GM23338 (cell line): ENCODE results near the gene RPGRIP1L. TPM values are rescaled to one million over a fixed set of nuclear protein-coding genes. Genes with fewer than 3 reads are reported as not detected.

Source experiments
- ATAC-seq: fragments of 200-7000 bp; cut with Tn5 transposase; 3 replicates; pipeline ENCODE4 v1.9.1; 2020
- DNase-seq: peaks from one replicate; pipeline ENCODE4 v3.0.0-alpha.2; 2015; ENCODE audit warnings: low spot score
- H2AFZ ChIP-seq: fragments of 200-600 bp; sonication (generic); 2 replicates; pipeline ENCODE4 v1.8.0; 2016; ENCODE audit warnings: antibody characterized with exemption, mild to moderate bottlenecking, moderate library complexity
- H3F3A ChIP-seq: fragments of 200-600 bp; sonication (generic); replicated peaks from 2 replicates; pipeline ENCODE4 v1.8.0; 2017; ENCODE audit warnings: antibody characterized with exemption, mixed run types, low read depth
- H3K27ac ChIP-seq: fragments of 200-600 bp; sonication (generic); 2 replicates; pipeline ENCODE4 v1.6.1; 2016; ENCODE audit warnings: low read depth
- H3K27me3 ChIP-seq: fragments of 200-600 bp; sonication (generic); 2 replicates; pipeline ENCODE4 v1.8.0; 2016; ENCODE audit warnings: mild to moderate bottlenecking, mixed run types, moderate library complexity; ENCODE audit not compliant: insufficient read depth
- H3K36me3 ChIP-seq: fragments of 200-600 bp; sonication (generic); 2 replicates; pipeline ENCODE4 v1.8.0; 2016; ENCODE audit warnings: mild to moderate bottlenecking; ENCODE audit not compliant: insufficient read depth
- H3K4me1 ChIP-seq: fragments of 200-600 bp; sonication (generic); 2 replicates; pipeline ENCODE4 v1.8.0; 2016; ENCODE audit warnings: mild to moderate bottlenecking, moderate library complexity; ENCODE audit not compliant: insufficient read depth
- H3K4me2 ChIP-seq: fragments of 200-600 bp; sonication (generic); 2 replicates; pipeline ENCODE4 v1.7.1; 2017; ENCODE audit warnings: mixed run types
- H3K4me3 ChIP-seq: fragments of 200-600 bp; sonication (generic); 2 replicates; pipeline ENCODE4 v1.6.1; 2016; ENCODE audit warnings: mixed run types
- H3K79me2 ChIP-seq: fragments of 200-600 bp; sonication (generic); replicated peaks from 2 replicates; pipeline ENCODE4 v1.8.0; 2017; ENCODE audit warnings: mild to moderate bottlenecking; ENCODE audit not compliant: insufficient read depth
- H3K9me2 ChIP-seq: fragments of 200-600 bp; sonication (generic); 2 replicates; pipeline ENCODE4 v1.8.0; 2017; ENCODE audit not compliant: insufficient read depth
- H4K20me1 ChIP-seq: fragments of 200-600 bp; sonication (generic); replicated peaks from 2 replicates; pipeline ENCODE4 v1.8.0; 2017; ENCODE audit warnings: mild to moderate bottlenecking; ENCODE audit not compliant: insufficient read depth
- H3K27ac Mint-ChIP-seq: 2 replicates; pipeline ENCODE4 v1.8.0; 2020; ENCODE audit warnings: inconsistent platforms, mild to moderate bottlenecking, moderate library complexity, mixed read lengths
- H3K27me3 Mint-ChIP-seq: 3 replicates; pipeline ENCODE4 v1.8.0; 2022; ENCODE audit warnings: low read depth, mild to moderate bottlenecking, moderate library complexity, mixed read lengths, inconsistent platforms; ENCODE audit not compliant: insufficient read depth, poor library complexity
- H3K36me3 Mint-ChIP-seq: 3 replicates; pipeline ENCODE4 v1.8.0; 2021; ENCODE audit warnings: low read depth, mild to moderate bottlenecking, inconsistent platforms, moderate library complexity, mixed read lengths
- H3K4me1 Mint-ChIP-seq: 3 replicates; pipeline ENCODE4 v1.8.0; 2020; ENCODE audit warnings: mild to moderate bottlenecking, inconsistent platforms, mixed read lengths
- H3K4me3 Mint-ChIP-seq: 3 replicates; pipeline ENCODE4 v1.8.0; 2021; ENCODE audit warnings: moderate library complexity, mild to moderate bottlenecking, inconsistent platforms, mixed read lengths
- H3K9me3 Mint-ChIP-seq: 3 replicates; pipeline ENCODE4 v1.8.0; 2020; ENCODE audit warnings: moderate library complexity, mild to moderate bottlenecking, inconsistent platforms, mixed read lengths
- CREB1 ChIP-seq: fragments of 250-450 bp; sonication (Bioruptor Pico); IDR thresholded peaks from 2 replicates; pipeline ENCODE4 v1.5.0; 2020; ENCODE audit warnings: low read depth, mild to moderate bottlenecking, moderate library complexity
- ETS1 ChIP-seq: IDR thresholded peaks from 2 replicates; pipeline ENCODE4 v1.6.1; 2016; ENCODE audit warnings: antibody characterized with exemption
- EZH2 ChIP-seq: fragments of 200-600 bp; sonication (generic); IDR thresholded peaks from one replicate; pipeline ENCODE4 v1.8.0; 2017; ENCODE audit warnings: antibody characterized with exemption, mild to moderate bottlenecking, low read depth; ENCODE audit not compliant: unreplicated experiment
- EZH2phosphoT487 ChIP-seq: fragments of 200-600 bp; sonication (generic); IDR thresholded peaks from one replicate; pipeline ENCODE4 v1.8.1; 2018; ENCODE audit warnings: antibody characterized with exemption; ENCODE audit not compliant: unreplicated experiment
- JUNB ChIP-seq: IDR thresholded peaks from one replicate; pipeline ENCODE4 v1.6.1; 2016; ENCODE audit warnings: antibody characterized with exemption; ENCODE audit not compliant: unreplicated experiment
- NANOG ChIP-seq: IDR thresholded peaks from 2 replicates; pipeline ENCODE4 v1.6.1; 2016; ENCODE audit warnings: antibody characterized with exemption, borderline replicate concordance
- POLR2AphosphoS5 ChIP-seq: IDR thresholded peaks from 2 replicates; pipeline ENCODE4 v1.6.1; 2016; ENCODE audit warnings: antibody characterized with exemption, low read depth
- STAT1 ChIP-seq: IDR thresholded peaks from one replicate; pipeline ENCODE4 v1.6.1; 2016; ENCODE audit warnings: antibody characterized with exemption; ENCODE audit not compliant: unreplicated experiment
- ZNF114 ChIP-seq: fragments of 250-450 bp; sonication (Bioruptor Pico); IDR thresholded peaks from 2 replicates; pipeline ENCODE4 v1.5.0; 2020; ENCODE audit warnings: mild to moderate bottlenecking, moderate library complexity
- ZNF331 ChIP-seq: fragments of 250-450 bp; sonication (Bioruptor Pico); IDR thresholded peaks from 2 replicates; pipeline ENCODE4 v1.5.0; 2020; ENCODE audit warnings: low read depth, mild to moderate bottlenecking, moderate library complexity
- polyA plus RNA-seq: library from polyadenylated mRNA; unstranded; fragments of >200 nt; fragmentation: Nextera tagmentation; extraction: Ambion mirVana; gene quantifications from 2 replicates; pipeline ENCODE4 v1.2.1, GENCODE V29; 2016
- total RNA-seq: library from RNA; depleted of rRNA; stranded (reverse); fragments of >200 nt; shearing (Covaris generic); gene quantifications from 2 replicates; pipeline ENCODE4 v1.2.3, GENCODE V29; 2014
- TF ChIP-seq, protein P1 (sequence below): IDR thresholded peaks from one replicate; pipeline ENCODE4 v1.6.1; 2018; ENCODE audit warnings: antibody characterized with exemption; ENCODE audit not compliant: unreplicated experiment
- TF ChIP-seq, protein P2 (sequence below): fragments of 250-450 bp; sonication (Bioruptor Pico); IDR thresholded peaks from 2 replicates; pipeline ENCODE4 v1.5.0; 2020; ENCODE audit warnings: mild to moderate bottlenecking, moderate library complexity
- TF ChIP-seq, protein P3 (sequence below), 2 experiments: fragments of 200-600 bp in 1 of 2; sonication (generic) in 1 of 2; conservative IDR thresholded peaks; 2 replicates each; pipeline versions ENCODE4 v1.5.1 to v1.6.1; 2016 to 2017; ENCODE audit warnings: antibody characterized with exemption in 2 of 2, low read depth in 2 of 2, mild to moderate bottlenecking in 2 of 2, moderate library complexity in 1 of 2

The RPGRIP1L gene
- total and polyA plus RNA-seq, 2 experiments from 2014 or later: 11.4 to 21.3 TPM

DNA sequence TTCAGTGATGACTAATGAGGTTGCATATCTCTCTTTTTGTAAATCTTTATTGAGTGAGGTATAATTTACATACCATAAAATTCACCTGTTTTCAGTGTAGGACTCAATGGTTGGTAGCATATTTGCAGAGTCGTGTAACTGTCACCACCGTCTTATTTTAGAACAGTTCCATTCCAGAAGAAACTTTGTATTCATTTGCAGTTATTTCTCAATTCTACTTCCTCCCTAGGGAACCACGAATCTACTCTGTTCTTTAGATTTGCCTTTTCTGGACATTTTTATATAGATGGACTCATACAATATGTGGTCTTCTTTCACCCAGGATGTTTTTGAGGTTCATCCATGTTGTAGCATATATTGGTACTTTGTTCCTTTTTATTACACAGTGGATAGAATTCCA lies 4.0 kb upstream of the RPGRIP1L start (continued):
- TF ChIP-seq CREB1 (CRISPR knock-in tag): no peak

DNA sequence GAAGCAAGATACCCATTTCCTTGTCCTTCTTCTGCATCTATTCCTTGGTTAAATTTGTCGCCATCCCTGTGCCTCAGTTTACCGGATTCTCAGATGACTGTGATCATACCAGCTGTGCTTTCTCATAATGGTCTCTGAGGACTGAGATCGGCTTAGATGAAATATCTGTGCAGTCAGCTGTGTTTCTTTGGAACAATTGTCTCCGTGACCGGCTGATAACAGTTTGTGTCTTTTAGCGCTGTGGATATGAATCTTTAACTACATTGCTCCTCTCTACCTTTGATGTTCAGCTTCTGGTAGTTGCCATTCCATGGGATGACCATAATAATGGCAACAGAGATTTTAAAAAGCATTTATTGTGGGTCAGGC lies 770 bp upstream of the RPGRIP1L start:
- peaks cover 5% of the 10 kb centered on the region for H3K4me1 Mint-ChIP-seq
- no peaks in the 10 kb centered on the region; the same call in 2 of the 3 replicates for H3K9me3 Mint-ChIP-seq
- Histone ChIP-seq H3F3A (no peaks in the 10 kb centered on the region), H3K27ac (no peak overlapping the region), H3K4me3 (peak overlapping the region; percentile 71), H3K4me2 (peak overlapping the region; percentile 96), H3K4me1 (peaks cover 4% of the 10 kb centered on the region), H4K20me1 (no peaks in the 10 kb centered on the region; the same call in 1 of the 2 replicates), H3K36me3 (no peaks in the 10 kb centered on the region), H3K9me2 (no peaks in the 10 kb centered on the region), H3K27me3 (no peaks in the 10 kb centered on the region), H3K79me2 (peaks cover 58% of the 10 kb centered on the region), H2AFZ (peak overlapping the region; percentile 79; the same call in 1 of the 2 replicates)
- DNase-seq (no peak), ATAC-seq (no peak)
- H3K27ac Mint-ChIP-seq: peak overlapping the region; percentile 82; the same call in 1 of the 2 replicates
- H3K36me3 Mint-ChIP-seq: peaks cover 2% of the 10 kb centered on the region; the same call in 2 of the 3 replicates
- TF ChIP-seq EZH2phosphoT487 (no peak), JUNB (no peak), STAT1 (no peak), NANOG (no peak), CREB1 (CRISPR knock-in tag) (no peak), EZH2 (no peak), ZNF114 (CRISPR knock-in tag) (no peak), ETS1 (no peak), ZNF331 (CRISPR knock-in tag) (no peak), POLR2AphosphoS5 (no peak)
- TF ChIP-seq, protein P1, sequence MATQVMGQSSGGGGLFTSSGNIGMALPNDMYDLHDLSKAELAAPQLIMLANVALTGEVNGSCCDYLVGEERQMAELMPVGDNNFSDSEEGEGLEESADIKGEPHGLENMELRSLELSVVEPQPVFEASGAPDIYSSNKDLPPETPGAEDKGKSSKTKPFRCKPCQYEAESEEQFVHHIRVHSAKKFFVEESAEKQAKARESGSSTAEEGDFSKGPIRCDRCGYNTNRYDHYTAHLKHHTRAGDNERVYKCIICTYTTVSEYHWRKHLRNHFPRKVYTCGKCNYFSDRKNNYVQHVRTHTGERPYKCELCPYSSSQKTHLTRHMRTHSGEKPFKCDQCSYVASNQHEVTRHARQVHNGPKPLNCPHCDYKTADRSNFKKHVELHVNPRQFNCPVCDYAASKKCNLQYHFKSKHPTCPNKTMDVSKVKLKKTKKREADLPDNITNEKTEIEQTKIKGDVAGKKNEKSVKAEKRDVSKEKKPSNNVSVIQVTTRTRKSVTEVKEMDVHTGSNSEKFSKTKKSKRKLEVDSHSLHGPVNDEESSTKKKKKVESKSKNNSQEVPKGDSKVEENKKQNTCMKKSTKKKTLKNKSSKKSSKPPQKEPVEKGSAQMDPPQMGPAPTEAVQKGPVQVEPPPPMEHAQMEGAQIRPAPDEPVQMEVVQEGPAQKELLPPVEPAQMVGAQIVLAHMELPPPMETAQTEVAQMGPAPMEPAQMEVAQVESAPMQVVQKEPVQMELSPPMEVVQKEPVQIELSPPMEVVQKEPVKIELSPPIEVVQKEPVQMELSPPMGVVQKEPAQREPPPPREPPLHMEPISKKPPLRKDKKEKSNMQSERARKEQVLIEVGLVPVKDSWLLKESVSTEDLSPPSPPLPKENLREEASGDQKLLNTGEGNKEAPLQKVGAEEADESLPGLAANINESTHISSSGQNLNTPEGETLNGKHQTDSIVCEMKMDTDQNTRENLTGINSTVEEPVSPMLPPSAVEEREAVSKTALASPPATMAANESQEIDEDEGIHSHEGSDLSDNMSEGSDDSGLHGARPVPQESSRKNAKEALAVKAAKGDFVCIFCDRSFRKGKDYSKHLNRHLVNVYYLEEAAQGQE: no peak
- TF ChIP-seq, protein P2, sequence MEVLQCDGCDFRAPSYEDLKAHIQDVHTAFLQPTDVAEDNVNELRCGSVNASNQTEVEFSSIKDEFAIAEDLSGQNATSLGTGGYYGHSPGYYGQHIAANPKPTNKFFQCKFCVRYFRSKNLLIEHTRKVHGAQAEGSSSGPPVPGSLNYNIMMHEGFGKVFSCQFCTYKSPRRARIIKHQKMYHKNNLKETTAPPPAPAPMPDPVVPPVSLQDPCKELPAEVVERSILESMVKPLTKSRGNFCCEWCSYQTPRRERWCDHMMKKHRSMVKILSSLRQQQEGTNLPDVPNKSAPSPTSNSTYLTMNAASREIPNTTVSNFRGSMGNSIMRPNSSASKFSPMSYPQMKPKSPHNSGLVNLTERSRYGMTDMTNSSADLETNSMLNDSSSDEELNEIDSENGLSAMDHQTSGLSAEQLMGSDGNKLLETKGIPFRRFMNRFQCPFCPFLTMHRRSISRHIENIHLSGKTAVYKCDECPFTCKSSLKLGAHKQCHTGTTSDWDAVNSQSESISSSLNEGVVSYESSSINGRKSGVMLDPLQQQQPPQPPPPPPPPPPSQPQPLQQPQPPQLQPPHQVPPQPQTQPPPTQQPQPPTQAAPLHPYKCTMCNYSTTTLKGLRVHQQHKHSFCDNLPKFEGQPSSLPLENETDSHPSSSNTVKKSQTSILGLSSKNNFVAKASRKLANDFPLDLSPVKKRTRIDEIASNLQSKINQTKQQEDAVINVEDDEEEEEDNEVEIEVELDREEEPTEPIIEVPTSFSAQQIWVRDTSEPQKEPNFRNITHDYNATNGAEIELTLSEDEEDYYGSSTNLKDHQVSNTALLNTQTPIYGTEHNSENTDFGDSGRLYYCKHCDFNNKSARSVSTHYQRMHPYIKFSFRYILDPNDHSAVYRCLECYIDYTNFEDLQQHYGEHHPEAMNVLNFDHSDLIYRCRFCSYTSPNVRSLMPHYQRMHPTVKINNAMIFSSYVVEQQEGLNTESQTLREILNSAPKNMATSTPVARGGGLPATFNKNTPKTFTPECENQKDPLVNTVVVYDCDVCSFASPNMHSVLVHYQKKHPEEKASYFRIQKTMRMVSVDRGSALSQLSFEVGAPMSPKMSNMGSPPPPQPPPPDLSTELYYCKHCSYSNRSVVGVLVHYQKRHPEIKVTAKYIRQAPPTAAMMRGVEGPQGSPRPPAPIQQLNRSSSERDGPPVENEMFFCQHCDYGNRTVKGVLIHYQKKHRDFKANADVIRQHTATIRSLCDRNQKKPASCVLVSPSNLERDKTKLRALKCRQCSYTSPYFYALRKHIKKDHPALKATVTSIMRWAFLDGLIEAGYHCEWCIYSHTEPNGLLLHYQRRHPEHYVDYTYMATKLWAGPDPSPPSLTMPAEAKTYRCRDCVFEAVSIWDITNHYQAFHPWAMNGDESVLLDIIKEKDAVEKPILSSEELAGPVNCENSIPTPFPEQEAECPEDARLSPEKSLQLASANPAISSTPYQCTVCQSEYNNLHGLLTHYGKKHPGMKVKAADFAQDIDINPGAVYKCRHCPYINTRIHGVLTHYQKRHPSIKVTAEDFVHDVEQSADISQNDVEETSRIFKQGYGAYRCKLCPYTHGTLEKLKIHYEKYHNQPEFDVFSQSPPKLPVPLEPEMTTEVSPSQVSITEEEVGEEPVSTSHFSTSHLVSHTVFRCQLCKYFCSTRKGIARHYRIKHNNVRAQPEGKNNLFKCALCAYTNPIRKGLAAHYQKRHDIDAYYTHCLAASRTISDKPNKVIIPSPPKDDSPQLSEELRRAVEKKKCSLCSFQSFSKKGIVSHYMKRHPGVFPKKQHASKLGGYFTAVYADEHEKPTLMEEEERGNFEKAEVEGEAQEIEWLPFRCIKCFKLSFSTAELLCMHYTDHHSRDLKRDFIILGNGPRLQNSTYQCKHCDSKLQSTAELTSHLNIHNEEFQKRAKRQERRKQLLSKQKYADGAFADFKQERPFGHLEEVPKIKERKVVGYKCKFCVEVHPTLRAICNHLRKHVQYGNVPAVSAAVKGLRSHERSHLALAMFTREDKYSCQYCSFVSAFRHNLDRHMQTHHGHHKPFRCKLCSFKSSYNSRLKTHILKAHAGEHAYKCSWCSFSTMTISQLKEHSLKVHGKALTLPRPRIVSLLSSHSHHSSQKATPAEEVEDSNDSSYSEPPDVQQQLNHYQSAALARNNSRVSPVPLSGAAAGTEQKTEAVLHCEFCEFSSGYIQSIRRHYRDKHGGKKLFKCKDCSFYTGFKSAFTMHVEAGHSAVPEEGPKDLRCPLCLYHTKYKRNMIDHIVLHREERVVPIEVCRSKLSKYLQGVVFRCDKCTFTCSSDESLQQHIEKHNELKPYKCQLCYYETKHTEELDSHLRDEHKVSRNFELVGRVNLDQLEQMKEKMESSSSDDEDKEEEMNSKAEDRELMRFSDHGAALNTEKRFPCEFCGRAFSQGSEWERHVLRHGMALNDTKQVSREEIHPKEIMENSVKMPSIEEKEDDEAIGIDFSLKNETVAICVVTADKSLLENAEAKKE (CRISPR knock-in tag): no peak
- TF ChIP-seq, protein P3, sequence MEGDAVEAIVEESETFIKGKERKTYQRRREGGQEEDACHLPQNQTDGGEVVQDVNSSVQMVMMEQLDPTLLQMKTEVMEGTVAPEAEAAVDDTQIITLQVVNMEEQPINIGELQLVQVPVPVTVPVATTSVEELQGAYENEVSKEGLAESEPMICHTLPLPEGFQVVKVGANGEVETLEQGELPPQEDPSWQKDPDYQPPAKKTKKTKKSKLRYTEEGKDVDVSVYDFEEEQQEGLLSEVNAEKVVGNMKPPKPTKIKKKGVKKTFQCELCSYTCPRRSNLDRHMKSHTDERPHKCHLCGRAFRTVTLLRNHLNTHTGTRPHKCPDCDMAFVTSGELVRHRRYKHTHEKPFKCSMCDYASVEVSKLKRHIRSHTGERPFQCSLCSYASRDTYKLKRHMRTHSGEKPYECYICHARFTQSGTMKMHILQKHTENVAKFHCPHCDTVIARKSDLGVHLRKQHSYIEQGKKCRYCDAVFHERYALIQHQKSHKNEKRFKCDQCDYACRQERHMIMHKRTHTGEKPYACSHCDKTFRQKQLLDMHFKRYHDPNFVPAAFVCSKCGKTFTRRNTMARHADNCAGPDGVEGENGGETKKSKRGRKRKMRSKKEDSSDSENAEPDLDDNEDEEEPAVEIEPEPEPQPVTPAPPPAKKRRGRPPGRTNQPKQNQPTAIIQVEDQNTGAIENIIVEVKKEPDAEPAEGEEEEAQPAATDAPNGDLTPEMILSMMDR (conservative IDR thresholded peaks at IDR 0.05; ENCODE audit: low read depth in 2 of 2): no peak
- peak overlapping the region; percentile 96 for H3K4me3 Mint-ChIP-seq
- peaks cover 4% of the 10 kb centered on the region for H3K27me3 Mint-ChIP-seq
